SJCRH30 (cell line): ENCODE data around the gene PLEKHA5. TPM values are rescaled to one million over a fixed set of nuclear protein-coding genes. Genes with fewer than 3 reads are reported as not detected.
A peak's percentile ranks its signal among the peaks of the same experiment; 100 is the strongest.

Source experiments
- DNase-seq, 2 experiments: peaks; one replicate each; pipeline ENCODE4 v3.0.0-alpha.2; 2015 to 2020
- H3K27ac ChIP-seq: fragments of 250-450 bp; sonication (Bioruptor Pico); 2 replicates; pipeline ENCODE4 v1.5.1; 2020; ENCODE audit warnings: mild to moderate bottlenecking, moderate library complexity
- H3K27me3 ChIP-seq: fragments of 250-450 bp; sonication (Bioruptor Pico); 2 replicates; pipeline ENCODE4 v1.5.1; 2020; ENCODE audit warnings: mild to moderate bottlenecking, moderate library complexity
- H3K36me3 ChIP-seq: fragments of 250-450 bp; sonication (Bioruptor Pico); 2 replicates; pipeline ENCODE4 v1.5.1; 2020; ENCODE audit warnings: mild to moderate bottlenecking, moderate library complexity
- H3K4me1 ChIP-seq: fragments of 250-450 bp; sonication (Bioruptor Pico); 2 replicates; pipeline ENCODE4 v1.5.1; 2020; ENCODE audit warnings: mild to moderate bottlenecking, moderate library complexity
- H3K4me3 ChIP-seq: fragments of 250-450 bp; sonication (Bioruptor Pico); 2 replicates; pipeline ENCODE4 v1.5.1; 2020; ENCODE audit warnings: mild to moderate bottlenecking, moderate library complexity
- H3K9me3 ChIP-seq: fragments of 250-450 bp; sonication (Bioruptor Pico); replicated peaks from 2 replicates; pipeline ENCODE4 v1.5.1; 2020; ENCODE audit warnings: mild to moderate bottlenecking, moderate library complexity
- total RNA-seq: library from RNA; depleted of rRNA; stranded (reverse); fragments of >200 nt; shearing (Covaris generic); gene quantifications from 2 replicates; pipeline ENCODE4 v1.2.3, GENCODE V29; 2014

The PLEKHA5 gene
- total RNA-seq, 1 experiment from 2014 or later = 19.3 TPM

- Histone ChIP-seq H3K27ac (no peak overlapping the region), H3K9me3 (no peaks in the 10 kb centered on the region), H3K27me3 (no peaks in the 10 kb centered on the region), H3K36me3 (no peaks in the 10 kb centered on the region), H3K4me1 (no peaks in the 10 kb centered on the region), H3K4me3 (no peak overlapping the region)
- no peak for DNase-seq
Observed at GRCh38 chr12:19144287-19144686, 14.8 kb downstream of the PLEKHA5 start.

DNA sequence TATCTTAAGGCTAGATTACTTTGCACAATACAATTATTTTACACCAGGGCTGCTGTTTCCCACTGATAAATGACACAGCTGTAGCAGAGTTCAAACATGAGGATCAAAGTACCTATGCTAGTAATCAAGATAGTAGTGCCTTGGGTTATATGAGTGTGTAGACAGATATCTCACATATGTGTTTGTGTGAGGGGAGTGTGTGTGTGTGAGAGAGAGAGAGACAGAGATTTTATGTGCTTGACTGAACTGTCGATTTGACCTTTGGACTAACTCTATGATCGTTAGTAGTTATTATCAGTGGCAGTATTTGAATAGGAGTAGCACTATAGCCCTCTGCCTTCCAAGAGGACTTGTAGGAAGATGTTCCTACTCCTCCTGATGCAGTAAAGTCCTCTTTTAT lies 15.5 kb downstream of the PLEKHA5 start:
- no peak for DNase-seq
- no peaks in the 10 kb centered on the region for H3K27me3 ChIP-seq
- H3K4me1 ChIP-seq = no peaks in the 10 kb centered on the region
- H3K9me3 ChIP-seq = no peaks in the 10 kb centered on the region
- no peak overlapping the region for H3K4me3 ChIP-seq
- peaks cover 4% of the 10 kb centered on the region; the same call in 1 of the 2 replicates for H3K36me3 ChIP-seq
- no peak overlapping the region for H3K27ac ChIP-seq

GRCh38 chr12:19148860-19149259 lies 19.3 kb downstream of the PLEKHA5 start:
- Histone ChIP-seq H3K4me3 (no peak overlapping the region), H3K9me3 (no peaks in the 10 kb centered on the region), H3K27ac (no peak overlapping the region), H3K27me3 (no peaks in the 10 kb centered on the region), H3K36me3 (peaks cover 5% of the 10 kb centered on the region; the same call in 1 of the 2 replicates), H3K4me1 (peaks cover 5% of the 10 kb centered on the region)
- DNase-seq = no peak

DNA sequence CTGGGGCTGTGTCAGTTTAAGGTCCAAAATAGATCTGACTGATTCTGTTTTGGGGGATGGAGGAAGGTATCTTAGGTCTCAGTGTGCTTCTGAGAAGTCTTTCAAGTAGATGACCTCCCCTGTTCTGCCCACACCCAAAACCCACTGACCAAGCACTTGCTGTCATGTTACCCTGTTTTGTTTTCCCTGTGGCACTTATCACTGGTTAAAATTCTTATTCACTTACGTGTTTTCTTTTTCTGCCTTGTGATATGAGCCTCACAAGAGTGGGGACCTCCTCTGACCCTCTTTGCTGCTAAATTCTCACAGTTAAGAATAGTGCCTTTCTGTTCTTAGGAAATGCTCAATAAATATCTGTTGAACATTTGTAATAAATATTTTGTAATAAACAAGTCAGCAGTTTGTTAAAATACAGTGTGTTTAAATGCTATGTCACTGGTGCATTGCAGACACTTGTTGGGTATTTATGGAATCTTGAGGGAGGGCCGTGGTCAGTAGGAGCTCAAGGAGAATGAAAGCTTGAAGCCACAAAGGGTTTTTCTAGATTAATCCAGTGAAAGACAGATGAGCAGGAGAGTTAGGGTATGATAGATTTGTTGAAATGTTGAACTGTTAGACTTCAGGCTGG lies 20.9 kb downstream of the PLEKHA5 start:
- Histone ChIP-seq H3K27me3 (no peaks in the 10 kb centered on the region), H3K4me1 (peaks cover 5% of the 10 kb centered on the region), H3K36me3 (peaks cover 5% of the 10 kb centered on the region; the same call in 1 of the 2 replicates), H3K9me3 (no peaks in the 10 kb centered on the region), H3K27ac (no peak overlapping the region), H3K4me3 (no peak overlapping the region)
- DNase-seq = peak; percentile 5 to 9

DNA sequence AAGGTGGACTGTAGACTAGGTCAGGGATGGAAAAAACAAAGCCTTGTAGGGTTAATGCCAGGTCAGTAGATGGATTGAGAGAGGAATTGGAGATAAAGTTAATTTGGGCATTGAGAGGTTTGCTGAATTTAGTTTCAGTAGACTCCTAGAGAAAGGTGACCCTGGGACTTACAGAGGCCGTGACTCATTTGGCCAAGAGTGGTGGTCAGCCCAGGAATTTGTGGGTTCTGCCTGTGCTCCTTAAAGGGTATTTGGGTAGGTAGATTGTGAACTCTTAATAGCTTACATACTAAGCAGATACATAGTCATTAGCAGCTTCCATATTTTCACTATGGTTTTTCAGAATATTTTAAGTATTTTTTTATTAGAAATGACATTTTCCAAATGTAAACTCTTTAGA lies 21.8 kb downstream of the PLEKHA5 start:
- no peaks in the 10 kb centered on the region for H3K27me3 ChIP-seq
- no peak for DNase-seq
- H3K4me3 ChIP-seq = no peak overlapping the region
- peaks cover 5% of the 10 kb centered on the region for H3K4me1 ChIP-seq
- peaks cover 5% of the 10 kb centered on the region; the same call in 1 of the 2 replicates for H3K36me3 ChIP-seq
- H3K27ac ChIP-seq = no peak overlapping the region
- no peaks in the 10 kb centered on the region for H3K9me3 ChIP-seq

GRCh38 chr12:19153396-19153795 lies 23.9 kb downstream of the PLEKHA5 start:
- Histone ChIP-seq H3K27ac (no peak overlapping the region), H3K36me3 (peaks cover 5% of the 10 kb centered on the region; the same call in 1 of the 2 replicates), H3K27me3 (no peaks in the 10 kb centered on the region), H3K4me1 (peaks cover 6% of the 10 kb centered on the region), H3K9me3 (no peaks in the 10 kb centered on the region), H3K4me3 (no peak overlapping the region)
- DNase-seq = no peak

DNA sequence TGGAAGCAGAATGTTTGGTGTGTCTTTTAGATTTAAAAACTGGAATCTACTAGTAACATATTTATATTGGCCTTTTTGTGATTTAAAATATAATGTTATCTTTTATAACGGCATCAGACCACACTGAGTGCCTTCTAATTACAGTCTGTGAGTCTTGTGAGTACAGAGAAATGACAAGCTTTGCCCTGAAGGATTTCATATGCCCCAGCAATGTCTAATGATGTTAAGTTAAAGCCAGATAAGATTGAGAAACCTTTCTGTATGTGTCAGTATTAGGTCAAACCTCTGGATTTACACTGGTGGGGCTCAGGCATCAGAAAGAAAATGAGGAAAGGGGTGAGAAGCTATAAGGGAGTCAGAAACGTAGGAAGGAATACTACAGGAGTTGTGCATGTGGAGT lies 25.2 kb downstream of the PLEKHA5 start:
- no peak overlapping the region for H3K4me3 ChIP-seq
- H3K27ac ChIP-seq = no peak overlapping the region
- H3K9me3 ChIP-seq = no peaks in the 10 kb centered on the region
- H3K27me3 ChIP-seq = no peaks in the 10 kb centered on the region
- H3K36me3 ChIP-seq = peaks cover 4% of the 10 kb centered on the region; the same call in 1 of the 2 replicates
- H3K4me1 ChIP-seq = peaks cover 19% of the 10 kb centered on the region
- no peak for DNase-seq

GRCh38 chr12:19155981-19156734 lies 26.6 kb downstream of the PLEKHA5 start:
- no peaks in the 10 kb centered on the region for H3K9me3 ChIP-seq
- no peaks in the 10 kb centered on the region for H3K27me3 ChIP-seq

DNA sequence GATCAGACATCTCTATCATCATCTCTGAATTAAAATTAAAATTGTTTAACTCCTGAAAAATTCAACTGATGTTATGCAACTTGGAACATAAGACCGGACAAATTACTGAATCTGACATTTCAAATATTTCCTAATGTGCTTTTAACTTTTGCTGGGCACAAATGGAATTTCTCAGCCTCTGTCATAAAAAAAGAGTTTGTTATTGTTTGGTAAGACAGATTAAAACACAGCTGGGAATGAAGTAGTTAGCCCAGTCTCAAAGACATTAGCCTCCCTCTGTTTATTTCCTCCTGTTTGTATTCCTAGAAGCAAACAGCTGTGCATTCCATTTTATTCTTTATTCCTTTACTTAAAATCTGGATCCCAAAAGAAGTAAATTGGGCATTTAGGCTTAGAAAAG lies 29.4 kb downstream of the PLEKHA5 start:
- peak in 1 of 2 experiments; percentile 35 for DNase-seq
- H3K9me3 ChIP-seq = no peaks in the 10 kb centered on the region
- peaks cover 18% of the 10 kb centered on the region for H3K4me1 ChIP-seq
- H3K36me3 ChIP-seq = no peaks in the 10 kb centered on the region
- H3K27ac ChIP-seq = no peak overlapping the region; the same call in 1 of the 2 replicates
- no peaks in the 10 kb centered on the region for H3K27me3 ChIP-seq
- no peak overlapping the region for H3K4me3 ChIP-seq

More at GRCh38 chr12:19155981-19156734, 26.6 kb downstream of the PLEKHA5 start:
- Histone ChIP-seq H3K36me3 (no peaks in the 10 kb centered on the region), H3K4me3 (no peak overlapping the region), H3K27ac (no peak overlapping the region), H3K4me1 (peaks cover 18% of the 10 kb centered on the region)
- no peak for DNase-seq

DNA sequence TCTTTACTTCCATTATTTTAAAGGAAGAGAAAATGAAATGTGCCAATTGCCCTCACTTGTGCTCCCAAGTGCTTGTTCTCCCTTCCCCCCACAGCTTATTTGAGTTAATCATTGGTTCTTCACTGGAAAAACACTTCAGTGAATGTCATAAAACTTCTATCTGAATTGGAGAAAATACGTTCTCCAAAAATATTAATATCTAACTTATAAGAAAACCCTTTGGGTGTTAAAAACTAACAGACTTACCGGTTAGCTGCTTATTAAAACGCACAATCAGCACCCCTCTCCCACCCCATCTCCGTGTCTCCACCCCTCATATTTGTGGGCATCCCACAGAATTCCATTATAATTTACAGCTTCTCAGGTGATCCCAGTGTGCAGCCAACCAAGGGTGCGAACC lies 31.7 kb downstream of the PLEKHA5 start:
- H3K27me3 ChIP-seq = no peaks in the 10 kb centered on the region
- H3K27ac ChIP-seq = no peak overlapping the region
- no peak for DNase-seq
- no peaks in the 10 kb centered on the region for H3K36me3 ChIP-seq
- peaks cover 18% of the 10 kb centered on the region for H3K4me1 ChIP-seq
- H3K4me3 ChIP-seq = no peak overlapping the region
- H3K9me3 ChIP-seq = no peaks in the 10 kb centered on the region

DNA sequence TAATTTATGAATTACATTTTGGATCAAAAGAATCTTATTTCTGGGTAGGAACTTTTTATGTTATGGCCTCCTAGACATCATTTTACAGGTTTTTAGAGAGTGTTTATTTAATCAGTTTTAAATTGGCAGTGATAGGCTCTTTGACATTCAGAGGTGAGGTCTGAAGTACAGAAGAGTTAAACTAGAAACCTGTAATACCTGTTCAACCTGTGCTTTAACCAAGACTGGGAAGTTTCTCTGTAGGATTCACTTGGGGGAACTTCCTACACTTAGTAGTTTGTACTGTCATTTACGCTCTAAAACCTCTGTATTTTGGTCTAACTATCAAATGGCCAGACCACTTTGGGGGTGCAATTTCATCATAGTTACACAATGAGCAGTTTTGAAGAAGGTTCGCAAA lies 35.9 kb downstream of the PLEKHA5 start:
- no peaks in the 10 kb centered on the region for H3K4me1 ChIP-seq
- no peaks in the 10 kb centered on the region for H3K36me3 ChIP-seq
- no peaks in the 10 kb centered on the region for H3K9me3 ChIP-seq
- no peak overlapping the region for H3K27ac ChIP-seq
- no peaks in the 10 kb centered on the region for H3K27me3 ChIP-seq
- no peak overlapping the region for H3K4me3 ChIP-seq
- DNase-seq = no peak

DNA sequence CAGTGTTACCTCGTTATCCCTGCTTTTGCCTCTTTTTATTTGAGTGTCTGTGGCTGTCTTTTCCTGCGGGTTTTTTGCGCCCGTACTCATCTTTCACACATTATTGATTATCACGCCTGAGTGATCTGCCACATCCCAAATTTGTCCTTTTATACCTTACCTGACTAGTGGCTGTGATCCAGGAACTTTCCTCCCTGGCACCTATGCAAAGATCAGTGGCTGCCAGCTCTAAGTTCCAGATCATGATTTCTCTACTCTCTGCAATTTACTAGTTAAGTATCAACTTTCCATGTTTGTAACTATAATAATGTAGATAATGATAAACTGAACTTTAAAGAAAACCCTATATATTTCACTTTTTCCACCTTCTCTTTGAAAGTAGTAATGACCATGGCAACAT lies 36.9 kb downstream of the PLEKHA5 start:
- Histone ChIP-seq H3K27me3 (no peaks in the 10 kb centered on the region), H3K27ac (no peak overlapping the region), H3K4me3 (no peak overlapping the region), H3K9me3 (no peaks in the 10 kb centered on the region), H3K36me3 (no peaks in the 10 kb centered on the region), H3K4me1 (no peaks in the 10 kb centered on the region)
- no peak for DNase-seq

DNA sequence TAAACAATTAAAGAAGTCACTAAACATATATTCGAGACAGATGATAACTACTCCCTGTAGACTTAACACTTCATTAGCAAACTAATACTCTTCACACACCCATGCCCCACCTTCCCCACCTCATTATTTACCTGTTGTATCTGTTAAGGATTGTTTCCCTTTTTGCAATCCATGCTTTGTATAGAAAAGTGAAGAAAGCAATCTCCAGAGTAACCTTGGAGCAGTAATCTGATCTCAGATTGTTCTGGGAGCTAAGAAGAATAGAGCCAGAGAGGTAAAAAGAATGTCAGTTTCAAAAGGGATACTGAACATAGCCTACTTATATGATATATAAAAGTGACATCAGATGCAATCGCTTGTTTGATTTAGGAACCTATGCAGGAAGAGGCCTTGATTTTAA lies 37.4 kb downstream of the PLEKHA5 start:
- Histone ChIP-seq H3K36me3 (no peaks in the 10 kb centered on the region), H3K27ac (no peak overlapping the region), H3K27me3 (no peaks in the 10 kb centered on the region), H3K4me1 (no peaks in the 10 kb centered on the region), H3K9me3 (no peaks in the 10 kb centered on the region), H3K4me3 (no peak overlapping the region)
- no peak for DNase-seq

GRCh38 chr12:19167708-19168107 lies 38.2 kb downstream of the PLEKHA5 start:
- H3K27me3 ChIP-seq = no peaks in the 10 kb centered on the region
- no peaks in the 10 kb centered on the region for H3K9me3 ChIP-seq
- H3K27ac ChIP-seq = no peak overlapping the region
- DNase-seq = no peak
- H3K36me3 ChIP-seq = no peaks in the 10 kb centered on the region
- no peaks in the 10 kb centered on the region for H3K4me1 ChIP-seq
- no peak overlapping the region for H3K4me3 ChIP-seq

DNA sequence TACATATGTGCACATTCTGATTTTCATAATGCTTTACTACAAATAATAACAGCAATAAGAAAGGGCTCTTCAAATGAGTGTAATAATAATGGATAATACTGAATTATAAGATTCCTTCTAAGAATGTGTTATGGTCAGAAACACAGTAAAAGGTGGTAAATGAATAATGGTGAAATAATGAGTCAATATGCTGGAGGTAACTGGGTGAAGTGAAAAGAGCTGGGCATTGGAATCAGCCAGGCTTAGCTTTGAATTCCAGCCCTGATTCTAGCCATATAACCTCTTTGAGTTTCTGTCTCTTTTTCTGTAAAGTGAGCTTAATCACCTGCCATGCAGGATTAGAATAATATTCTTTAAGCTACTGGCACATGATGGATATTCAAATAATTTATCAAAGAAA lies 39.1 kb downstream of the PLEKHA5 start:
- Histone ChIP-seq H3K4me1 (no peaks in the 10 kb centered on the region), H3K27me3 (no peaks in the 10 kb centered on the region)

More for the DNA sequence above, 39.1 kb downstream of the PLEKHA5 start:
- no peak for DNase-seq
- no peaks in the 10 kb centered on the region for H3K36me3 ChIP-seq
- H3K9me3 ChIP-seq = no peaks in the 10 kb centered on the region
- no peak overlapping the region for H3K4me3 ChIP-seq
- no peak overlapping the region for H3K27ac ChIP-seq
